Neuron (in vitro differentiated cells): ENCODE measurements around the gene PIK3R6.
"Not testable (repeated sequence)": the region's sequence is repeated elsewhere in the genome, so short reads cannot be mapped to it uniquely, and the experiment has no call there.

Experiments
- H2AFZ ChIP-seq: one replicate; pipeline ENCODE4 v1.6.1; 2013; ENCODE audit warnings: low read depth, mild to moderate bottlenecking, inconsistent platforms, low read length, moderate library complexity
- H3K27me3 ChIP-seq: one replicate; pipeline ENCODE4 v1.6.1; 2013; ENCODE audit warnings: low read length; ENCODE audit not compliant: insufficient read depth
- H3K36me3 ChIP-seq: one replicate; pipeline ENCODE4 v1.6.1; 2013; ENCODE audit warnings: low read length; ENCODE audit not compliant: insufficient read depth
- H3K4me1 ChIP-seq: one replicate; pipeline ENCODE4 v1.6.1; 2013; ENCODE audit warnings: low read length; ENCODE audit not compliant: insufficient read depth
- H3K4me3 ChIP-seq: 2 replicates; pipeline ENCODE4 v1.5.1; 2013; ENCODE audit warnings: mild to moderate bottlenecking, low read length, moderate library complexity
- H3K9me3 ChIP-seq: one replicate; pipeline ENCODE4 v1.6.1; 2013; ENCODE audit warnings: low read length

PIK3R6 gene

GRCh38 chr17:8806926-8807550 is 60.4 kb downstream of the PIK3R6 start:
- H3K9me3 ChIP-seq = no peaks in the 10 kb centered on the region
- H3K27me3 ChIP-seq = peaks cover 8% of the 10 kb centered on the region
- no peaks in the 10 kb centered on the region for H3K4me1 ChIP-seq
- H3K4me3 ChIP-seq = no peak overlapping the region
- no peak overlapping the region for H2AFZ ChIP-seq
- no peaks in the 10 kb centered on the region for H3K36me3 ChIP-seq

GRCh38 chr17:8806253-8806925 is 61.1 kb downstream of the PIK3R6 start:
- Histone ChIP-seq H3K27me3 (peaks cover 10% of the 10 kb centered on the region), H3K4me3 (no peak overlapping the region), H3K36me3 (no peaks in the 10 kb centered on the region), H2AFZ (no peak overlapping the region), H3K4me1 (no peaks in the 10 kb centered on the region), H3K9me3 (no peaks in the 10 kb centered on the region)

- H3K4me1 ChIP-seq, H3K4me3 ChIP-seq, H3K36me3 ChIP-seq, H2AFZ ChIP-seq, H3K9me3 ChIP-seq: not testable (repeated sequence)
- H3K27me3 ChIP-seq = peaks cover 20% of the 10 kb centered on the region
These were observed 62.1 kb downstream of the PIK3R6 start for GRCh38 chr17:8805396-8805795.

GRCh38 chr17:8803531-8804420 is 63.7 kb downstream of the PIK3R6 start:
- Histone ChIP-seq H3K9me3 (no peaks in the 10 kb centered on the region), H3K27me3 (peaks cover 32% of the 10 kb centered on the region), H3K4me3 (no peak overlapping the region), H3K36me3 (no peaks in the 10 kb centered on the region), H2AFZ (no peak overlapping the region), H3K4me1 (no peaks in the 10 kb centered on the region)

GRCh38 chr17:8801135-8801840 is 66.2 kb downstream of the PIK3R6 start:
- H3K4me1 ChIP-seq = no peaks in the 10 kb centered on the region
- H2AFZ ChIP-seq = no peak overlapping the region
- peaks cover 50% of the 10 kb centered on the region for H3K27me3 ChIP-seq
- no peak overlapping the region for H3K4me3 ChIP-seq
- peaks cover 3% of the 10 kb centered on the region for H3K9me3 ChIP-seq
- no peaks in the 10 kb centered on the region for H3K36me3 ChIP-seq

- peaks cover 3% of the 10 kb centered on the region for H3K9me3 ChIP-seq
- H3K4me3 ChIP-seq = no peak overlapping the region
- H3K27me3 ChIP-seq = peaks cover 50% of the 10 kb centered on the region
- H3K4me1 ChIP-seq = no peaks in the 10 kb centered on the region
- no peaks in the 10 kb centered on the region for H3K36me3 ChIP-seq
- no peak overlapping the region for H2AFZ ChIP-seq
These were observed 66.8 kb downstream of the PIK3R6 start for GRCh38 chr17:8800656-8801055.

GRCh38 chr17:8799570-8800212 is 67.8 kb downstream of the PIK3R6 start:
- Histone ChIP-seq H3K4me3 (no peak overlapping the region), H3K9me3 (peaks cover 3% of the 10 kb centered on the region), H3K4me1 (no peaks in the 10 kb centered on the region), H2AFZ (no peak overlapping the region), H3K36me3 (no peaks in the 10 kb centered on the region), H3K27me3 (peaks cover 50% of the 10 kb centered on the region)

GRCh38 chr17:8798846-8799569 is 68.5 kb downstream of the PIK3R6 start, which contains the start of gene MFSD6L:
Gene MFSD6L, minus strand, starts transcription at chr17:8799365. Its CDS starts 245 bp downstream, at chr17:8799120.
- H3K36me3 ChIP-seq = no peaks in the 10 kb centered on the region
- no peaks in the 10 kb centered on the region for H3K4me1 ChIP-seq
- no peak within 1 kb of the TSS for H2AFZ ChIP-seq
- H3K27me3 ChIP-seq = peaks cover 50% of the 10 kb centered on the region
- H3K4me3 ChIP-seq = no peak within 1 kb of the TSS
- H3K9me3 ChIP-seq = peaks cover 3% of the 10 kb centered on the region

GRCh38 chr17:8798176-8798845 is 69.2 kb downstream of the PIK3R6 start:
- H2AFZ ChIP-seq = no peak overlapping the region
- H3K4me1 ChIP-seq = no peaks in the 10 kb centered on the region
- H3K9me3 ChIP-seq = peaks cover 3% of the 10 kb centered on the region
- no peaks in the 10 kb centered on the region for H3K36me3 ChIP-seq
- H3K4me3 ChIP-seq = no peak overlapping the region
- peaks cover 50% of the 10 kb centered on the region for H3K27me3 ChIP-seq

- peaks cover 3% of the 10 kb centered on the region for H3K9me3 ChIP-seq
- H2AFZ ChIP-seq = no peak overlapping the region
- no peak overlapping the region for H3K4me3 ChIP-seq
- no peaks in the 10 kb centered on the region for H3K4me1 ChIP-seq
- H3K27me3 ChIP-seq = peaks cover 46% of the 10 kb centered on the region
- H3K36me3 ChIP-seq = no peaks in the 10 kb centered on the region
These were observed 69.8 kb downstream of the PIK3R6 start for GRCh38 chr17:8797621-8798175.

GRCh38 chr17:8794636-8795035 is 72.8 kb downstream of the PIK3R6 start:
- H2AFZ ChIP-seq = no peak overlapping the region
- H3K4me3 ChIP-seq = no peak overlapping the region
- H3K27me3 ChIP-seq = peaks cover 25% of the 10 kb centered on the region
- no peaks in the 10 kb centered on the region for H3K36me3 ChIP-seq
- H3K9me3 ChIP-seq = peaks cover 3% of the 10 kb centered on the region
- peaks cover 4% of the 10 kb centered on the region for H3K4me1 ChIP-seq
